AG10803 (cell line): ENCODE measurements around the gene ACOXL.

Experiments
- DNase-seq: peaks from one replicate; pipeline ENCODE4 v3.0.0; 2010; ENCODE audit warnings: low read depth
- H3K4me3 ChIP-seq: 2 replicates; pipeline ENCODE4 v1.5.1; 2011; ENCODE audit warnings: mild to moderate bottlenecking, low read length, control low read depth
- TF ChIP-seq, protein P1 (sequence below): conservative IDR thresholded peaks from 2 replicates; pipeline ENCODE4 v1.5.1; 2011; ENCODE audit warnings: mild to moderate bottlenecking, low read length, control low read depth, inconsistent platforms

Gene ACOXL

DNA sequence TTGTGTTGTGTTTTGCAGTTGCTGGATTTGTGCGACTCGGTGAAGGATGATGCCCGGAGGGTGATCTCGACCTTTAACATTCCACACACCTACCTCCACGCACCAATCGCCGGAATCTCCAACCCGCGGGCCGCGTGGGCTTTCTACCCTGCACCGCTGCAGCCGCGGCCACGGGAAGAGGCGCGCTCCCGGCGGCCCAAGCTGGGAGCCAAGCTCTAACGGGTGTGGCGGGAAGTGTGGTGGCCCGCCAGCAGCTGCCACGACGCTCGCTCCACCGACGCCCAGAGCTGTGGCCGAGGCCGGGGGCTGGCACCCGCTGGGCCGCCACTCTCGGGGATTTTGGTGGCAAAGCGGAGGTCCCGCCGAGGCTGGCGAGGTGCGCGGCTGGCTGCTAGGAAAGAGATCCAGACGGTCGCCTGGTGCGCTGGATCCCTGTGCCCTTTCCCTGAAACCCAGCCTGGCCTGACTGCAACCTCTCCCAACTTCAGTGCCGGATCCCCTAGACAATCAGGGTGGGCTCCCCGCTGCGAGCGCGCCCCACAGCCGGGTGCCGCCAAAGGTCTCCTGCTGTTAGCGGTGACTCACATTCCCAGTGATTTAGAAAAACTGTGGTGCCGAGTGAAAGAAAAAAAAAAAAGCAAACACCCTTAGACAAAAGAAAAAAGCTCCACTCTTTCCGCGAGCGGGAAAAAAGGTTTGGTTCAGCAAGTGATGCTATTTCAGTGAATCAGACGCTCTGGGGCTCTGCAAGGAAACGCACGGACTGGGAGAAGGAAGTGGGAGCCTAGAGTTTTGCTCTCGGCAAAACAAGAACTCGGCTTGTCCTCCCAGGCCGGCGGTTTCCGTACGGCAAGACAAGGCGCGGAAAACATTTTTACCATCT is 385.5 kb downstream of the ACOXL start:
- peak; percentile 47 for DNase-seq
- H3K4me3 ChIP-seq = peak overlapping the region; percentile 59
- TF ChIP-seq, protein P1, sequence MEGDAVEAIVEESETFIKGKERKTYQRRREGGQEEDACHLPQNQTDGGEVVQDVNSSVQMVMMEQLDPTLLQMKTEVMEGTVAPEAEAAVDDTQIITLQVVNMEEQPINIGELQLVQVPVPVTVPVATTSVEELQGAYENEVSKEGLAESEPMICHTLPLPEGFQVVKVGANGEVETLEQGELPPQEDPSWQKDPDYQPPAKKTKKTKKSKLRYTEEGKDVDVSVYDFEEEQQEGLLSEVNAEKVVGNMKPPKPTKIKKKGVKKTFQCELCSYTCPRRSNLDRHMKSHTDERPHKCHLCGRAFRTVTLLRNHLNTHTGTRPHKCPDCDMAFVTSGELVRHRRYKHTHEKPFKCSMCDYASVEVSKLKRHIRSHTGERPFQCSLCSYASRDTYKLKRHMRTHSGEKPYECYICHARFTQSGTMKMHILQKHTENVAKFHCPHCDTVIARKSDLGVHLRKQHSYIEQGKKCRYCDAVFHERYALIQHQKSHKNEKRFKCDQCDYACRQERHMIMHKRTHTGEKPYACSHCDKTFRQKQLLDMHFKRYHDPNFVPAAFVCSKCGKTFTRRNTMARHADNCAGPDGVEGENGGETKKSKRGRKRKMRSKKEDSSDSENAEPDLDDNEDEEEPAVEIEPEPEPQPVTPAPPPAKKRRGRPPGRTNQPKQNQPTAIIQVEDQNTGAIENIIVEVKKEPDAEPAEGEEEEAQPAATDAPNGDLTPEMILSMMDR = no peak

DNA sequence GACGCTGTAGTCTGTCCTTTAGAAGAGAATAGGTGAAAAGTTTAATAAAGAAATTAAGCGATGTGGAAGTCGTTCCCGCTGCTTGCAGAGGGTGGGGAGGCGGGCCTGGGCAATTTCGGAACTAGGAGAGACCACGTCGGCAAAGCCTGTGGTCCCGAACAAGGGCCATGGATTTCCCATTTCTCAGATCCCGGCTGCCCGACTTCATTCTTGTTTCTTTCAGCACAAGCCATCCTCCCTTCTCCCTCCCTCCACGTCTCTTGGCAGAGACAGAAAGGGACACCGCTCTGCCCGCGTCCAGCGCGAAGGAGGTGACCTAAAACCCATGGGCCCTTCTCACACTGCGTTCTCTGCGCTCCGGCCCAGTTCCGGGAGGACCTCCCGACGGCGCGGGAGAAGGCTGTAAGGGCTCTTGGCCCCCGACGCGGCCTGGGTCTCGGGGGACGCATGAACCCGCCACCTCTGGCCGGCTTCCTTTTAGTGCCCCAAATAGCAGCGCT is 386.2 kb downstream of the ACOXL start:
- TF ChIP-seq, protein P1 = no peak
- H3K4me3 ChIP-seq = peak overlapping the region; percentile 59
- DNase-seq = no peak

DNA sequence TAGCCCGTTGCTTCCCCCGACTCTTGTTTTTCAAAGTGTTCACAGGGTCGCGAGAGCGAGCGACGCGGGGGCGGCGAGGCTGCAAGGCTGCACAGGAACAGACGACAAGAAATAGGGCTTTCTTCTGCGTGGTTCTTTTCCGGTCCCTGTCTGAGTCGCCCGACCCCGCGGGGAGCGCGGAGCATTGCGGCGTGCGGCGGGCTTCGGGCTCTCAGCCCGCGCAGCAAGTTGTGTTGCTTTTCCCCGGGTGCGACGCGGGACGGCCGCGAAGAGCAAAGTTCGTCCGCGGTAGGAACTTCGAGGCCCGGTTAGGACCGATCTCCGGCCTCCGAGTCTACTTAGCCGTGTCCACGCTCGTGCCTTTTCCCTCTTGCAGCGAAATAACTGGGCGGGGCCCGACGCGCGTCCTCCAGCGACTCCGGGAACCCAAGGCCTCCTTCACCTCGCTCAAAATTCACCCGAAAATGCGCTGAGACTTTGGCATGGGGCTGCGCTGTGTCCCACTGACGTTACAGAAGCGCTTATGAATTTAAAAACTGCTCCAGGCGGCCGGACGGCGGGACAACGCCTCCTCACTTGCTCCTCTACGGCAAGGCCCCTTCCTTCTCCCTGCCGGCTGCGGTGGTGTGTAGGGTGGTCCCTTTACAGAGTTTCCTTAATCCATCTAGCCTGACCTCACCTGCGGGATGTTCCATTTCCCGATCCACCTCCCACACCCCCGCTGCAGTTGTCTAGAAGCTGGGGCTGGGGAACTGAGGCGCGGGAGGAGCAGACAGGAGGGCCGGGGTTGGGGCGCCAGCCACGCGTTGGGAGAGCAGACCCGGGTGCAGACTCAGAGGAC is 386.8 kb downstream of the ACOXL start:
- TF ChIP-seq, protein P1 = no peak
- no peak for DNase-seq
- H3K4me3 ChIP-seq = no peak overlapping the region

DNA sequence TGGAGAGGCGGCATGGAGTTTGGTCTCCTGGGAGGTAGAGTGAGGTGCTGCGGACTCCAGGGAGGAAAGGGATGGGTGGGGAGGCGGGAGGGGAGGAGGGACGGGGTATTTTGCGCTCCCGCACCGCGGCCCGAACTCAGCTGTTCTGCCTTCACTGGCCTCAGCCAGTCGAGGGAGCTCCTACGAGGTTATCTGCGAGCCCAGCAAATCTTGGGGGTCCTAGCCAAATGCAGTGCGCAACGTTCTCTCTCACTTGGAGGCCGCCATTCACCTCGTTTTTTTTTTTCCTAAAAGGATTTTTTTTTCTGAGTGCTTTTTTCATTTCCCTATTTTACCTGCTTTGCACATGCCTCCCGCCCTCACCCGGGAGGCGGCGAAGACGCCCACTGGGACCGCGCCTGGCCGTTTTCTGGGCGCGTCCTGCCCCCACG is 387.5 kb downstream of the ACOXL start:
- DNase-seq = no peak
- H3K4me3 ChIP-seq = peak overlapping the region; percentile 82
- TF ChIP-seq, protein P1 = no peak

DNA sequence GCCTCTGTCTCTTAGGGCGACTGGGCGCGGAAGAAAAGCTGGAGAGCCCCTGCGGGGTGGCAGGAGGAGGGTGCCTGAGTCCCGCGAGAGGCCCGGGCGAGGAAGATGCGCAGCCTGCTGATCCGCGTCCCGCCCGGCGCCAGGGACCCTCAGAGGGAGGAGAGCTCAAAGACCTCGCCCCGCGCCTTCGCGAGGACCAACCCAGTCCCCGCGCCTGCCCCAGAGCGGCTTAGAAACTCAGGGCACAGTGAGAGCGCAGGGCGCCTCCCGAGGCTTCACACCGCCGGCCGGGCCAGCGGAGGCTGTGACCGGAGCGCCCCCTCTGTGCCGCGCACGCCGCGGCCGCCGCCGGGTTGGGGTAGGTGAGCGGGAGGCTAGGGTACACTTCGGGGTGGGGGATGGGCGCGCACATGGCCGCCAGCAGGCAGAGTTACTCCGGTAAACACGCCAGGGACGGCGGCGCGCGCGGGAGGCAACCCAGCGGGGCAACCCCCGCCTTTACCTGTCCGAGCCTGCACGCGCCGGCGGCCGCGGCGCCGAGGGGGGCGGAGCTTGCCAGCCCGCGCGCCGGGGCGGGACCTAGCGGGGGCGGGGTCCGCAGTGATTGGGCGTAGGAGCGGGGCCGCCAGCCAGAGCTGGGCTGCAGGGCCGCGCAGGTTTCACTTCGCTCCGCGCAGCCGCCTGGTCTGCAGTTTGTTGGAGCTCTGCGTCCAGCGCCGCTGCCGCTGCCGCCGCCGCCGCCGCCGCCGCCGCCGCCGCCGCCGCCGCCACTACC is 388.1 kb downstream of the ACOXL start, which contains the start of gene BCL2L11:
Gene BCL2L11 (plus strand): TSS at position 662 of the 775 bp plus-strand sequence. CDS start 2,832 bp downstream, outside the sequence.
- H3K4me3 ChIP-seq = peak within 1 kb of the TSS; percentile 82
- peak; percentile 88 for DNase-seq
- TF ChIP-seq, protein P1 = 0 out of 2 replicates have a peak, but pooled peaks have one; percentile 1

DNA sequence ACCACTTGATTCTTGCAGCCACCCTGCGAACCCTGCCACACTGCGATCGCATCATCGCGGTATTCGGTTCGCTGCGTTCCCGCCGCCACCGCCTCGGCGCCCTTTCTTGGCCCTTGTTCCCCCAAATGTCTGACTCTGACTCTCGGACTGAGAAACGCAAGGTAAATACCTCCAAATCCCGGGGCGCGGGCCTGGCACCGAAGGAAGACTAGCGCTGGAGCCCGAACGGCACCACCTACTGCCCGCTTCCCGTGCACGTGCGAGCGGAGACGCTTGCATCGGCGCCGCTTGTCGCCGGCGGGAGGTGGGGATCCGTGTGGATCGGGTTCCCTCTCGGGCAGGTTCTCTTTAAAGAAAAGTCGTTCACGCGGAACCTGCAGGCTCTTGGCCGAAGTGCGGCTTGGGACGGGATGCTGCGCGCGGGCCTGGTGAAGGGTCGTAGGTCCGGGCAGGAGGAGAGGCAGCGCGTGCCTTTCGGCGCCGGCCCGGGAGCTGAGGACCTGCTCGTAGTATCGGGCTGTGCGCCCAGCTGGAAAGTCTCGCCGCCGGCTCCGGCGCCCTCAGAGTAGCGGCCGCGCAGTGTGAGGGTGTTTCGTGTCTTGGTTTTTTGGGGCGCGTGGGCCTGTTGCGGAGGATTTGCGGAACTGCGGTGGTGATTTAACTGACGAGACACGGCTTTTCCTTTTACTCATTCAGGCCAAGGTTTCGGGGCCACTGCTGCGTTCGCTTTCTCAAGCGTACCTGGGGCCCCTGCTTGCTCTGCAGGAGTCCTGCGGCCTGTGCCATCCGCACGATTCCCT is 388.9 kb downstream of the ACOXL start:
- DNase-seq = no peak
- TF ChIP-seq, protein P1 = no peak
- H3K4me3 ChIP-seq = peak overlapping the region; percentile 82
